Hepatocyte (in vitro differentiated cells): ENCODE results near the gene SLC39A11.

ENCODE experiments used
- EZH2phosphoT487 ChIP-seq: fragments of 200-600 bp; sonication (generic); IDR thresholded peaks from one replicate; pipeline ENCODE4 v1.6.1; 2018; ENCODE audit warnings: antibody characterized with exemption, mild to moderate bottlenecking, low read depth, moderate library complexity; ENCODE audit not compliant: unreplicated experiment, severe bottlenecking
- TF ChIP-seq, protein P1 (sequence below): fragments of 200-600 bp; sonication (generic); IDR thresholded peaks from 2 replicates; pipeline ENCODE4 v1.5.1; 2016; ENCODE audit warnings: antibody characterized with exemption, mild to moderate bottlenecking; ENCODE audit not compliant: poor library complexity

DNA sequence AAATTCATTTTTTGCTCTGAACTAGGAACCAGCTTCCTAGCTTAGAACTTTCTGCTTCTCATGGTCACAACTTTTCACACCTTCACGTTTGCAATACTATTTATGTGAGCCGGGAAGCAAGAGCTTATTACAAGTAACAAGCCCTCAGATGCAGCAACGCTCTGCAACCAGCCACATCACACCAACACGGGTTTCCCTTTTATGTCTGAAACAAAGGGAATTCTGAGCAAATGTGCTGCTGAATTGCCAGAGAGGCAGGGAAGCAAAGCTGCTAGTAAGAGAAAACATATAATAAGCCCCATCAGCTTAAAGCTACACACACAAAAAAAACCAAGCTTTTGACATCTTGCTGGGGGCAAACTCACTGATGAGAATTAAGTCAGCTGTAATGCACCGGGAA is 122.2 kb downstream of the SLC39A11 start:
- TF ChIP-seq, protein P1, sequence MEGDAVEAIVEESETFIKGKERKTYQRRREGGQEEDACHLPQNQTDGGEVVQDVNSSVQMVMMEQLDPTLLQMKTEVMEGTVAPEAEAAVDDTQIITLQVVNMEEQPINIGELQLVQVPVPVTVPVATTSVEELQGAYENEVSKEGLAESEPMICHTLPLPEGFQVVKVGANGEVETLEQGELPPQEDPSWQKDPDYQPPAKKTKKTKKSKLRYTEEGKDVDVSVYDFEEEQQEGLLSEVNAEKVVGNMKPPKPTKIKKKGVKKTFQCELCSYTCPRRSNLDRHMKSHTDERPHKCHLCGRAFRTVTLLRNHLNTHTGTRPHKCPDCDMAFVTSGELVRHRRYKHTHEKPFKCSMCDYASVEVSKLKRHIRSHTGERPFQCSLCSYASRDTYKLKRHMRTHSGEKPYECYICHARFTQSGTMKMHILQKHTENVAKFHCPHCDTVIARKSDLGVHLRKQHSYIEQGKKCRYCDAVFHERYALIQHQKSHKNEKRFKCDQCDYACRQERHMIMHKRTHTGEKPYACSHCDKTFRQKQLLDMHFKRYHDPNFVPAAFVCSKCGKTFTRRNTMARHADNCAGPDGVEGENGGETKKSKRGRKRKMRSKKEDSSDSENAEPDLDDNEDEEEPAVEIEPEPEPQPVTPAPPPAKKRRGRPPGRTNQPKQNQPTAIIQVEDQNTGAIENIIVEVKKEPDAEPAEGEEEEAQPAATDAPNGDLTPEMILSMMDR, result no peak
- no peak for TF ChIP-seq EZH2phosphoT487
